ENCODE results near the gene RTN4R.
"Not testable (repeated sequence)": the region's sequence is repeated elsewhere in the genome, so short reads cannot be mapped to it uniquely, and the experiment has no call there.

RTN4R gene

DNA sequence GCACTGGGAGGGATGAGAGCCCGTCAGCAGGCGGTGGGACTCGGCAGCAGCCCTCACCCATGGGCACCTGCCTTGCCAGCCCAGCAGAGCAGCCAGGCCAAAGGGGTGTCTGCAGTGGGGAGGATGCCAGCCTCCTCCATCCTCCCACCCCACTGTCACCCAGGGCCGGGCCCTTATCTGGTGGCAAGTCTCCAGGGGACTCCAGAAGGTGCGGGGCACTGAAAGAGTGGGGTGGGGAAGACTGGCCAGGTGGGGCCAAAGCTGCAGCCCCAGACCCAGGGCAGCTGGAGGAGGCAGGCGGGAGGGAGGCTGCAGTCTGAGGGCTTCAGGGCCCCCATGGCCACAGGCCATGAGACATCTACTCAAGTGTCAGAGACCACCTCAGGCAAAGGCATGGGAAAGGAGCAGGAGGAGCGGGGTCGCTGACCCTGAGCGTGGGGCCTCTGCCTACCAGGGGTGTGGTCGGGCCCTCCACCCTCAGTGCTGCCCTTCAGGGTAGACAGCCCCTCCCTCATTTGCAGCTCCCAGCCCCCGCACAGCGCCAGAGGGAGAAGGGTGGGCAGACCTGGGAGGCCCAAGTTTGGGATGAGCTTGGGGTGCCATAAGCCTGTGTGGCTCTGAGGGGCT lies 48.2 kb upstream of the RTN4R start:
- Histone ChIP-seq H3K36me3 (ENCODE audit: insufficient read depth, low read length) (peaks cover 8% of the 10 kb centered on the region; the same call in 1 of the 2 replicates), H3K4me2 (ENCODE audit: insufficient read depth, low read length) (0 out of 2 replicates have a peak overlapping the region, but pooled peaks have one; percentile 94), H4K20me1 (ENCODE audit: insufficient read depth, low read length) (peaks cover 22% of the 10 kb centered on the region), H2AFZ (ENCODE audit: low read depth, low read length) (no peak overlapping the region), H3K79me2 (ENCODE audit: insufficient read depth, low read length) (peaks cover 44% of the 10 kb centered on the region), H3K9me3 (ENCODE audit: insufficient read depth, low read length, severe bottlenecking) (no peaks in the 10 kb centered on the region), H3K27ac (ENCODE audit: low read length) (no peak overlapping the region), H3K9ac (ENCODE audit: low read depth, low read length) (no peak overlapping the region), H3K4me3 (ENCODE audit: low read depth in 1 of 2, low read length in 2 of 2) (no peak overlapping the region), H3K27me3 (ENCODE audit: insufficient read depth, low read length, poor library complexity) (no peaks in the 10 kb centered on the region), H3K4me1 (ENCODE audit: insufficient read depth, low read length) (peaks cover 43% of the 10 kb centered on the region)
- ATAC-seq (ENCODE audit: insufficient read depth, low read depth) (no peak), DNase-seq (no peak)
- TF ChIP-seq EZH2 (IDR thresholded peaks at IDR 0.05; ENCODE audit: borderline replicate concordance, low read depth, low read length, severe bottlenecking): no peak
- TF ChIP-seq, protein P1, sequence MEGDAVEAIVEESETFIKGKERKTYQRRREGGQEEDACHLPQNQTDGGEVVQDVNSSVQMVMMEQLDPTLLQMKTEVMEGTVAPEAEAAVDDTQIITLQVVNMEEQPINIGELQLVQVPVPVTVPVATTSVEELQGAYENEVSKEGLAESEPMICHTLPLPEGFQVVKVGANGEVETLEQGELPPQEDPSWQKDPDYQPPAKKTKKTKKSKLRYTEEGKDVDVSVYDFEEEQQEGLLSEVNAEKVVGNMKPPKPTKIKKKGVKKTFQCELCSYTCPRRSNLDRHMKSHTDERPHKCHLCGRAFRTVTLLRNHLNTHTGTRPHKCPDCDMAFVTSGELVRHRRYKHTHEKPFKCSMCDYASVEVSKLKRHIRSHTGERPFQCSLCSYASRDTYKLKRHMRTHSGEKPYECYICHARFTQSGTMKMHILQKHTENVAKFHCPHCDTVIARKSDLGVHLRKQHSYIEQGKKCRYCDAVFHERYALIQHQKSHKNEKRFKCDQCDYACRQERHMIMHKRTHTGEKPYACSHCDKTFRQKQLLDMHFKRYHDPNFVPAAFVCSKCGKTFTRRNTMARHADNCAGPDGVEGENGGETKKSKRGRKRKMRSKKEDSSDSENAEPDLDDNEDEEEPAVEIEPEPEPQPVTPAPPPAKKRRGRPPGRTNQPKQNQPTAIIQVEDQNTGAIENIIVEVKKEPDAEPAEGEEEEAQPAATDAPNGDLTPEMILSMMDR (IDR thresholded peaks at IDR 0.05; ENCODE audit: borderline replicate concordance, extremely low read depth, low read length, poor library complexity, severe bottlenecking): no peak

DNA sequence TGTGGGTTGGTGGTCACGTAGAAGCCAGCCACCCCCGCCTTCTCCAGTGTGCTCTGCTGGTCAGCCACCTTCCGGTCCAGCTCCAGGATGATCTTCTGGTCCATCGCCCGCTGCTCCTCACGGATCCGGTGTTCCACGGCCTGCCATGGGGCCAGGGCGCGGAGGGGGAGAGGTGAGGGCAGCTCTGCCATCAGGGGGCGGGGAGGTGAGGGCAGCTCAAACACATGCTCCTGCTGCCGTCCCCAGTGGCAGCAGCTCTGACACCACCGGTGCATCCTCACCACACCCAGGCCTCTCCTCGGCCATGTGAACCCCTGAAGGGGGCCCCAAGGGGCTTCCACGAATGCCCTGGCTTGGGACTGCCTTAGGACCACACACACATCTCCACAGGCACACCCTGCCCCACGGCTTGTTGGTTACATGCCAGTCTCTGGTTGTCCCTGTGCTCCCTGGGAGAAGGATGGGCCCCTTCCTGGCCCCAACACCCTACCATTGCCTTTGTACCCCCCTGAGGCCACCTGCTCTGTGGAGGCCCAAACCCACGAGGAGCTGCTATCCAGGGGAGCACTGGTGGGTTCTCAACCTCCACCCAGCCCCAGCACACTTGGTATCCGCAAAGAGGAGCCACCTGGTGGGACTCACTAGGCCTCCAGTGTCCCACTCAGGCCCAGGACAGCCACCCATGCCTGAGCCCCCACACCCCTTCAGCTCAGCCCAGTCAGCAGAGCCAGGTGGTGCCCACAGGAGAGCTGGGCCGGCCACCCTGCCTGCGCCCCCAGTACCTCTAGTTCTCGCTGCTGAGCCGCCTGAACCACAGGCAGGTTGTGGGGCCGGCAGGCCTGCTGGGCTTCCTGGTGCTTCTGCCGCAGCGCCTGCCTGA lies 47.5 kb upstream of the RTN4R start:
- H3K9ac ChIP-seq (ENCODE audit: low read depth, low read length): no peak overlapping the region
- peaks cover 36% of the 10 kb centered on the region for H3K4me1 ChIP-seq (ENCODE audit: insufficient read depth, low read length)
- no peak overlapping the region for H3K4me3 ChIP-seq (ENCODE audit: low read depth in 1 of 2, low read length in 2 of 2)
- no peaks in the 10 kb centered on the region for H3K27me3 ChIP-seq (ENCODE audit: insufficient read depth, low read length, poor library complexity)
- H3K79me2 ChIP-seq (ENCODE audit: insufficient read depth, low read length): peaks cover 37% of the 10 kb centered on the region
- ATAC-seq (ENCODE audit: insufficient read depth, low read depth) (no peak), DNase-seq (no peak)
- H4K20me1 ChIP-seq (ENCODE audit: insufficient read depth, low read length): peaks cover 22% of the 10 kb centered on the region
- no peak for TF ChIP-seq EZH2 (IDR thresholded peaks at IDR 0.05; ENCODE audit: borderline replicate concordance, low read depth, low read length, severe bottlenecking)
- TF ChIP-seq, protein P1 (IDR thresholded peaks at IDR 0.05; ENCODE audit: borderline replicate concordance, extremely low read depth, low read length, poor library complexity, severe bottlenecking): no peak
- peaks cover 8% of the 10 kb centered on the region; the same call in 1 of the 2 replicates for H3K36me3 ChIP-seq (ENCODE audit: insufficient read depth, low read length)
- H3K9me3 ChIP-seq (ENCODE audit: insufficient read depth, low read length, severe bottlenecking): no peaks in the 10 kb centered on the region
- H3K27ac ChIP-seq (ENCODE audit: low read length): no peak overlapping the region
- H2AFZ ChIP-seq (ENCODE audit: low read depth, low read length): no peak overlapping the region
- no peak overlapping the region for H3K4me2 ChIP-seq (ENCODE audit: insufficient read depth, low read length)

DNA sequence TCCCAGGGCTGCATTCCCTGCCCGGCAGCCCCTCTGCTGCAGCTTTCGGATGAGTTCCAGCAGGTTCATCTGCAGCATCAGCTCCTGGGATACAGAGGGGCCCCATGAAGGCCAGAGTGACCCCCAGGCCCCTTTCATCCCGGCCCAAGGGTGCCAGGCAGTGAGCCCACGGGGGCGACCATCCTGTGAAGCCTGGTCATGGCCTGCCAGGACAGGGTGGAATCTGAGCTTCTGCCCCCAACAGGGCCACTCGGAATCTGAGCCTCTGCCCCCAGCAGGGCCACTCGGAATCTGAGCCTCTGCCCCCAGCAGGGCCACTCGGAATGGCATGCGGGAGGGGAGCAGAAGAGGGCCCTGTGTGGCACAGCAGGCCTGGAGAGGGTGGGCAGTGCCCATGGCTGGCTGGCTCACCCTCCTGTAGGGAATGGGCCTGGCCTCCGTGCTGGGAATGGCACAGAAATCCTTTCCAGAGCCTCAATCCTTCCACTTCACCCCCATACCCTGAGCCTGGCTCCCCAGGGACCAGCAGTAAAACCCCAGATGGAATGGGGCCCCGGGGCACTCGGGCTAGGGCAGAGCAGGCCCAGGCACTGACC lies 46.7 kb upstream of the RTN4R start:
- not testable (repeated sequence) for H3K36me3 ChIP-seq (ENCODE audit: insufficient read depth, low read length); ATAC-seq (ENCODE audit: insufficient read depth, low read depth); H3K9ac ChIP-seq (ENCODE audit: low read depth, low read length); DNase-seq; H3K4me2 ChIP-seq (ENCODE audit: insufficient read depth, low read length); H3K9me3 ChIP-seq (ENCODE audit: insufficient read depth, low read length, severe bottlenecking); H3K27ac ChIP-seq (ENCODE audit: low read length); H3K4me3 ChIP-seq (ENCODE audit: low read depth in 1 of 2, low read length in 2 of 2); H3K27me3 ChIP-seq (ENCODE audit: insufficient read depth, low read length, poor library complexity); H2AFZ ChIP-seq (ENCODE audit: low read depth, low read length)
- Histone ChIP-seq H3K79me2 (ENCODE audit: insufficient read depth, low read length) (peaks cover 32% of the 10 kb centered on the region), H4K20me1 (ENCODE audit: insufficient read depth, low read length) (peaks cover 22% of the 10 kb centered on the region), H3K4me1 (ENCODE audit: insufficient read depth, low read length) (peaks cover 34% of the 10 kb centered on the region)

DNA sequence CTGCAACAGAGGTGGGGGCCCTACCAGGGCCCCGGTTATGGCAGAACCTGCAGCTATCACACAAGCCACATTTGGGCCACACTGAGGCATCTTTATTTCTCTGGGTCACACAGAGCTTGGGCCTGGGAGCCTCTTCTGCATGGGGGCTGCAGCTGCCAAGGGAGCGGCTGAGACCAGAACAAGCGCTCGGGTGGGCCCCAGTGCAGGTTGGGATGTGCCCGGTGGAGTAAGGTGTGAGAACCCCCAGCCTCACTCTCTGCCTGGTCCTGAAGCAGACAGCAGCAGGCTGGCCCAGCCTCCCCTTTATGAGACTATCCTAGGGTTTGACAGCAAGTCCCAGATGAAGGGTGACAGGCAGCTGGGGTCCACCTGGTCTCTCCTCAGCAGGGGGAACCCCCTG lies 46.1 kb upstream of the RTN4R start:
- H3K4me2 ChIP-seq (ENCODE audit: insufficient read depth, low read length); H3K27ac ChIP-seq (ENCODE audit: low read length): not testable (repeated sequence)

DNA sequence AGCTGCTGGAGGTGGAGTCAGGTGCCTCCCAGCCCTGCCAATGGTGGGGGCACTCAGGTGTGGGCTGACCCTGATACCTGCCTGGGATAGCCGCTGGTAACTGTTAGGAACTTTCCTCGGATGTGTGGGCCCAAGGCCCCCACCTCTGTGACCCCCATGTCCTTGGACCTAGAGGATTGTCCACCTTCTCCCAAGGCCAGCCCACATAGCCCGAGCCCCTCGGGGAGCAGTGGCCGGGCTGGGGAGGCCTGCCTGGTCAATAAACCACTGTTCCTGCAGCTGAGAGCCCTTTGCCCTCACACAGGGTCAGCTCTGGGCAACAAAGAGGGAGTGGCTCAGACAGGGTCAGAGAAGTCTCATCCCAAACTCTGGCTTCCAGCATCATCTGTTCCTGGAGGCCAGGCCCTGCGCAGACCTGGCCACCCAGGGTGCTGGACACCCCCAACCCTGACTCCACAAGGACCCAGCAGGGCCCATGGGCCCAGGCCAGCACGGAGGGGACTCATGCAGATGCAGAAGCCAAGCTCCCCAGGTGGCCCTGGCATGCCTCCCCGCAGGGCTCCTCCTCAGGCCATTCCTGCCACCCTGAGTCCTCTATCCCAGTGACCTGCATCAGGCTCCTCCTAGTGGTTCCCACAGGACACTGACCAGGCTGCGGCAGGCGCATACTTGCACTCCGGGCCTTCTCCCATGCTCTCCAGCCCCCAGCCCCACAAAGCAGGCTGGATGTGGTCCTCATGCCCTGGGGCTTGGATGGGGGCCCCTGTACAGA lies 45.4 kb upstream of the RTN4R start:
- H3K4me1 ChIP-seq (ENCODE audit: insufficient read depth, low read length): peaks cover 26% of the 10 kb centered on the region
- H2AFZ ChIP-seq (ENCODE audit: low read depth, low read length); H3K9ac ChIP-seq (ENCODE audit: low read depth, low read length); H3K9me3 ChIP-seq (ENCODE audit: insufficient read depth, low read length, severe bottlenecking); DNase-seq; H3K27me3 ChIP-seq (ENCODE audit: insufficient read depth, low read length, poor library complexity); H3K27ac ChIP-seq (ENCODE audit: low read length); H3K36me3 ChIP-seq (ENCODE audit: insufficient read depth, low read length); H3K4me3 ChIP-seq (ENCODE audit: low read depth in 1 of 2, low read length in 2 of 2); H3K4me2 ChIP-seq (ENCODE audit: insufficient read depth, low read length); ATAC-seq (ENCODE audit: insufficient read depth, low read depth): not testable (repeated sequence)
- peaks cover 18% of the 10 kb centered on the region for H4K20me1 ChIP-seq (ENCODE audit: insufficient read depth, low read length)
- peaks cover 19% of the 10 kb centered on the region for H3K79me2 ChIP-seq (ENCODE audit: insufficient read depth, low read length)

More for the DNA sequence above, 46.1 kb upstream of the RTN4R start:
- not testable (repeated sequence) for H3K36me3 ChIP-seq (ENCODE audit: insufficient read depth, low read length); H3K4me3 ChIP-seq (ENCODE audit: low read depth in 1 of 2, low read length in 2 of 2); ATAC-seq (ENCODE audit: insufficient read depth, low read depth); H3K9me3 ChIP-seq (ENCODE audit: insufficient read depth, low read length, severe bottlenecking); DNase-seq; H3K9ac ChIP-seq (ENCODE audit: low read depth, low read length); H3K27me3 ChIP-seq (ENCODE audit: insufficient read depth, low read length, poor library complexity); H2AFZ ChIP-seq (ENCODE audit: low read depth, low read length)
- peaks cover 26% of the 10 kb centered on the region for H3K79me2 ChIP-seq (ENCODE audit: insufficient read depth, low read length)
- H3K4me1 ChIP-seq (ENCODE audit: insufficient read depth, low read length): peaks cover 33% of the 10 kb centered on the region
- H4K20me1 ChIP-seq (ENCODE audit: insufficient read depth, low read length): peaks cover 21% of the 10 kb centered on the region

Measured in DND-41 (cell line).